GM21381 (cell line): ENCODE results near the gene TMEM60.
"Not testable (repeated sequence)": the region's sequence is repeated elsewhere in the genome, so short reads cannot be mapped to it uniquely, and the experiment has no call there.

Experiments
- ATAC-seq: cut with Tn5 transposase; IDR thresholded peaks from one replicate; pipeline ENCODE4 v1.9.1; 2021; ENCODE audit warnings: mild to moderate bottlenecking, moderate library complexity; ENCODE audit not compliant: unreplicated experiment

Gene TMEM60

GRCh38 chr7:77798394-77799077, at the start of gene TMEM60, which contains the start of gene PHTF2:
TSS of gene TMEM60 (minus strand) at chr7:77798434. CDS start at chr7:77794373, 4,061 bp downstream.
TSS of gene PHTF2 (plus strand) at chr7:77798773.
- peak; percentile 87 for ATAC-seq

DNA sequence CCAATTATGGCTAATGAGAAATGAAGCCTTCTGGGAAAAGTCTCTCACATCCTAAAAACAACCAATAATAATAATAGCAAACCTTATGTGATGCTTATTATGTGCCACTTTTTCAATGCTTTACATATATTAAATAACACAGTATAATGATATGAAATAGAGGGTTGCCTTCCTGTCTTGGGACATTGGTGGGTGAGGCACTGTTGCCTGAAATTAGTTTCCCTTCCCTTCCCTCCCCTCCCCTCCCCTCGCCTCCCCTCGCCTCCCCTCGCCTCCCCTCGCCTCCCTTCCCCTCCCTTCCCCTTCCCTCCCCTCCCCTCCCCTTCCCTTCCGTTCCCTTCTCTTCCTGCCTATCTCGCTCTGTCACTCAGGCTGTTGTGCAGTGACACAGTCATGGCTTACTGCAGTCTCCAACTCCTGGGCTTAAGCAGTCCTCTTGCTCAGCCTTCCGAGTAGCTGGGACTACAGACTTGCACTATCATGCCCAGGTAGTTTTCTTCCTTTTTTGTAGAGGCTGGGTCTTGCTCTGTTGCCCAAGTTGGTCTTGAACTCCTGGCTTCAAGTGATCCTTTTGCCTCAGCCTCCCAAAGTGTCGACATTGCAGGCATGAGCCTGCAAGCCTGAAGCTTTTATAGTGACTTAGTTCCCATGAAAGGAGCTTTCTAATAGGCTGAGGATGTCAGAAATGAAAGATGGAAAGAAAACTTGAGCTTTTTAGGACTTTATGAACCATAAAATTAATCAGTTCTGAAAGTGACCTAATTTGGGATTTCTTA, 48.3 kb upstream of the TMEM60 start:
- ATAC-seq, result no peak

DNA sequence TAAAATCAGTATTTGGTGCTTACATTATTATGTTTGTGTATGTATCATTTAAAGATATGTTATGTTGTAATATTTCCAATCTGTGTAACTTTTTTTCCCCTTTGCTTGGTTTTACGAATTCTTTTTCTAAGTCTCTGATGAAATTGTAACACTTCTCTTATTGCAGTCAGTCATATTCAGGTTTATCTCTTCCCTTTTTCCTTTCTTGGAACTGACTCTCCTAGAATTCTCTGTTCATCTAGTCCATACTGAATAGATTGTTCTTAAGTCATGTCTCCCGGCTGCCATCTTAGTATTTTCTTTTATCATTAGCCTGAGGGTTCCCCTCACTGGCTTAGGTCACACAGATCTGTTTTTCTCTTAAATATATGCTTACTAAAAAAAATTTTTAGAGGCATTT, 45.0 kb upstream of the TMEM60 start:
- ATAC-seq, result no peak

DNA sequence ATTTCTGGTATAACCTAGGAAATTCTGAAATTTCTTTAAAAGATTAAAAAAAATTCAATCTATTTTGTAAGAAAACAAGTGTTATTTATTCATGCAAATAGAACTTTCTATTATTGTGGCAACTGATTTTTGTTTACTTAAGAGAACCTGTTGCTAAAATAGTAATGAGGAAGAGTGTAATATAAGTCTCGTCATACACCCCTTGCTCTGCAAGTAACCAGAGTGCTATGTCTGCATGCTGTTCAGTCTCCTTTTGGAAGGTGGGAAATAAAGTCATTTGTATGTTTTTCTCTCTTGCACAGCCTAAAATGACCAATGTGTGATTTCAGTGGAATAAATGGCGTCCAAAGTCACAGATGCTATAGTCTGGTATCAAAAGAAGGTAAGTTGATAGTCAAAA, 41.7 kb upstream of the TMEM60 start:
- ATAC-seq, result no peak

GRCh38 chr7:77838929-77839491, 40.8 kb upstream of the TMEM60 start:
- ATAC-seq, result no peak

DNA sequence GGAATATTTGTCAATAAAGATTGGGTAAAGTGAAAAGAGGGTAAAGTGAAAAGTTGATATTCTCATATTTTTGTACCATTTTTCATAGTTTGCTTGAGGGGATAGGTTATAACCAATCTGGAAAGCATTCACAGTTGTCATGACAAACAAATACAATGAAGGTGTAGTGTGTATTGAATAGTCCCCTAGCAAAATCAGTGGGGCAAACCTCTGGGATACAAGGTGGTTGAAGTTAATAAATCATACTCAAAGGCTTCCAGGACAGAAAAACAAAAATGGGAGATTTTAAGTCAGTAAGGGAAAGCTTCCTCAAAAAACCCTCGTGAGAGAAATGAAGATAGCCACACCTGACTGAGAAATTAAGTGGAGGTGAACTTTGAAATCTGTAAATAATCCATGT, 39.7 kb upstream of the TMEM60 start:
- ATAC-seq, result no peak

DNA sequence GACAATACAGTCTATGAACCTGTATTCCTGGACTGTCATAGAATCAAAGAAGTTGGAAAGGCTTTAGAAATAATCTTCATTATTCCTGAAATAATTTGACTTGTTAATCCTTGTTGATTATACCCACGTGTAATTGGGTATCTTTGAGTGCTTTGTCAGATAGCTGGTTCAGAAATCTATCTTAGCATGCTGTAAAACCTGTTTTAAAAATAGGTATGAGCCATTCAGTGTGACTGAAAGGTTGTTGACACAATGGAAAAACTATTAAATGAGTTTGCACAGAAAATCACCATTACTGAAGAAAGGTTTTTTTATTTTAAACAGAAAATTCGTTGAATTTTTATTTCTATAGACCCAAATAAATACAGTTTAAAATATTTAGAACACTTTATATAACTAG, 39.0 kb upstream of the TMEM60 start:
- no peak for ATAC-seq

DNA sequence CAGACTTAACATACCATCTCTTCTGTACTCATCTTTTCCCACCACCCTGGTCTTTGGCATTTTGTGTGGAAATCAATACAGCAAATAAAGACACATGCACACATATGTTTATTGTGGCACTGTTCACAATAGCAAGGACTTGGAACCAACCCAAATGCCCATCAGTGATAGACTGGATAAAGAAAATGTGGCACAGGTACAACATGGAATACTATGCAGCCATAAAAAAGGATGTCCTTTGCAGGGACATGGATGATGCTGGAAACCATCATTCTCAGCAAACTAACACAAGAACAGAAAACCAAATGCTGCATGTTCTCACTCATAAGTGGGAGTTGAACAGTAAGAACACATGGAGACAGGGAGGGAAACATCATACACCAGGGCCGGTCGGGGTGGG, 38.2 kb upstream of the TMEM60 start:
- ATAC-seq, result not testable (repeated sequence)

DNA sequence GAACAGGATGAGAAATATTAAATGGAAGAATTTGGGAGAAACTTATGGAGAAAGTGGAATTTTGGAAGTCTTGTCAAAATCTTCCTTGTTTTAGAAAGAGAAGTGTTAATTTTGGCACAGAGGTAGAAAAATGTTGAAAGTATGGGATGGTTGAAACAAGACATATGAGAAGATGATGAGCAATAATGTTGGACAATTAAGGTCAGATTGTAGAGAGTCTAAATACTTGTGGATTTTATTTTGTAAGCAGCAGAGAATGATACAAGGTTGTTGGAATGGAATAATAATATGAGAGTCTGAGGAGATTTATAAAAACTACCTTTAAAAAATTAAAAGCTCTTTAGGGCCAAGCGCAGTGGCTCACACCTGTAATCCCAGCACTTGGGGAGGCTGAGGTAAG, 34.9 kb upstream of the TMEM60 start:
- ATAC-seq, result no peak

DNA sequence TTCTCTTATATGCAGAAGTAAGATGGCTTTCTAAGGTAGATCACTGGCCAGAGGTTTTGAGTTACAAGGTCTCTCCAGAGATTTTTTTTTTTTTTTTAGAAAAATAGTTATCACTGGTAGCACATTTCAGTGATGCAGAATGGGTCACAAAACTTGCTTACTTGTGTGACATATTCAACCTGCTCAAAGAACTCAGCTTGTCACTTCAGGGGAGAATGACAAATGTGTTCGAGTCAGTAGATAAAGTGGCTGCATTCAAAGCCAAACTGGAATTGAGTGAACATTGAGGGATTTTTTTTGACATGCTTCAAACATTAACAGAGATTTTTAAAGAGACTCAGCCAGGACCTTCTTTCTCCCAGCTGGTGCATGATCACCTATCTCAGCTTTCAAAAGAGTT, 33.7 kb upstream of the TMEM60 start:
- ATAC-seq, result no peak

GRCh38 chr7:77831481-77831880, 33.2 kb upstream of the TMEM60 start:
- no peak for ATAC-seq

DNA sequence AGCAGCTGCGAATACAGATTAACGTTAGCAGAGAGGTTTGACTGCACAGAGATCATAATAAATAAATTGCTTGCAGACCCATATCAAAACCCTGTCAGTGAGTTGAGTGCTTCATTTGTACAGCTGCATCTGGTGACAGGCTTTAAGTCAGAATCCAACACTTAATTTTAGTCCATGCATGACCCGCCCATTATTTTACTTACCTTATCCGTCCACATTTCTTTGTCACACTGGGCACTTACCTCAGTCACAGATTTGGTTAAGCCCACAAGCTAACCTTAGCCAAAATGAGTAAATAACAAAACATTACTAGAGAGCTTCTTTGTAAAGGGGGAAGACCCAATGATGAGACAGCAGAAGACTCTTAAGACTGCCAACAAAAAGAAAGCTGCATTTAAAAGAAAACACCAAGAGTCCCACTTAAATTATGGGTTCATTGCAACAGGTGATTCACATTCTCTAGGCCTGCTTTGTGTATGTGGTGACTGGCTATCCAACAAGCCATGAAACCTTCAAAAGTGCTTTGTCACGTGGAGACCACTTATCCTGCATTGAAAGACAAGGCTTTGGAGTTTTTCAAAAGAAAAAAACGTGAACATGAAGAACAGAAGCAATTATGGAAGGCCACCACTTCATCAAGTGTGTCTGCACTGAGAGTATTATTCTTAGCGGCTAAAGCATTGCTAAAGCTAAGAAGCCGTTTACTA, 32.6 kb upstream of the TMEM60 start:
- no peak for ATAC-seq

DNA sequence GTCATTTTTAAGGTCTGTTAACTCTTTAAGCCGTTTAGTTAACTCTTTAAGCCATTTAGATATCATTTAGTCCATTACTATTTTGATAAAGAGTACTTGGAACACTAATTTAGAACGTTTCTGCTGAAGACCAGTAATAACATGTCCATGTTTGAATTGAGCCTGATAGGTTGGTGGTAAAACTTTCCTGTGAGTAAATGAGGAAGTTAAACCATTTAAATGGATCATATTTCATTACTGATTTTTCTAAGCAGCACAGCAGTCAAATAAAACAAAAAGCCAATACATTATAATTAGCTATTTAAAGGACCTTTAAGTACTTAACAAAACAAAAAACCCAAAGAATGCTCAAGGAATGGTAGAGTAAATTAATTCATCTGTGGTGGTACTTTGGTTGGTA, 29.8 kb upstream of the TMEM60 start:
- no peak for ATAC-seq

- no peak for ATAC-seq
Observed at GRCh38 chr7:77826300-77826699, 28.1 kb upstream of the TMEM60 start.

GRCh38 chr7:77825131-77825530, 26.9 kb upstream of the TMEM60 start:
- no peak for ATAC-seq

DNA sequence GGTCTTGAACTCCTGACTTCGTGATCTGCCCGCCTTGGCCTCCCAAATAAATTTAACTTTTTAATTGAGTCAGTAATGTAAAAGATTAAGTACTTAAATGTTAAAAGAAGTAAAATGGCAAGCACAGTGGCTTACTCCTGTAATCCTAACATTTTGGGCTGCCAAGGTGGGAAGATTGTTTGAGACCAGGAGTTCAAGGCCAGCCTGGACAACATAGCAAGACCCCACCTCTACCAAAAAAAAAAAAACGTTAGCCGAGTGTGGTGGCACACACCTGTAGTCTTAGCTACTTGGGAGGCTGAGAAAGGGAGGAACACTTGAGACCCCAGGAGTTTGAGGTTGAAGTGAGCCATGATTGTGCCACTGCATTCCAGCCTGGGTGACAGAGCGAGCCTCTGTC, 26.4 kb upstream of the TMEM60 start:
- ATAC-seq, result no peak

DNA sequence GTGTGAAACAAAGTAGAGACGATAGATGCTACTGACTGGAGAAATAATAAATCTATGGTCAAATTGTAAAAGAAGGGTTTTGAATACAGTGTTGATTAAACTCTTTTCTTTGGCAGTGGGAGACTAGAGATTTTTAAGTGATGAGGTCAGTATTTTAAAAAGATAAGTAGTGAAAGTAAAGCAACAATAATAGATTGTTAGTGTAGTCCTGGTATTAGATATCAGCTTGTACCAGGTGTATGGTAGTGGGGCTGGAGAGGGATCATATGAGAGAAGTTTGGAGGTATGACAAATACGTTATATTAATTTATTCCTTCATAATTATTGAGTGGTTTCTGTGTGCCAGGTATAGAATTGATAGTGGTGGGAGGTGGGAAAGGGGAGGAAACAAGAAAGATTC, 25.6 kb upstream of the TMEM60 start:
- no peak for ATAC-seq

DNA sequence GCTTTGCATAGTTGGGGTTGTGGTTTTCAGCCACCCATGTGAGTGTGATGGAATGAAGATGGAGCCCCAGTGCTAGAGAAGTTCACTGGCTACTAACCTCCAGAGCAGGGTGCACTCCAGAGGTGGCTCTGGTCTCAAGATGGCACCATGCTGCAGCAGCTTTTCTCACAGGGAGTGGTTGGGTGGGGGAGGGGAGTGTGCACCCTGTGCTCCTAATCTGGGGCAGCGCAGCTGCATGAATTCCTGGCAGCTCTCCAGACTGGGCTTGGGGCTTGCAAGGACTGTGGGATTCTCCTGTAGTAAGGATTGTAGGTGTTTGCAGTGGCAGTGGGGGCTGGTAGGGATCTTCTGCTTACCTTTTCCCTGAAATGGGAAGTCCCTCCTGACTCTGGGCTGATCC, 24.0 kb upstream of the TMEM60 start:
- no peak for ATAC-seq

DNA sequence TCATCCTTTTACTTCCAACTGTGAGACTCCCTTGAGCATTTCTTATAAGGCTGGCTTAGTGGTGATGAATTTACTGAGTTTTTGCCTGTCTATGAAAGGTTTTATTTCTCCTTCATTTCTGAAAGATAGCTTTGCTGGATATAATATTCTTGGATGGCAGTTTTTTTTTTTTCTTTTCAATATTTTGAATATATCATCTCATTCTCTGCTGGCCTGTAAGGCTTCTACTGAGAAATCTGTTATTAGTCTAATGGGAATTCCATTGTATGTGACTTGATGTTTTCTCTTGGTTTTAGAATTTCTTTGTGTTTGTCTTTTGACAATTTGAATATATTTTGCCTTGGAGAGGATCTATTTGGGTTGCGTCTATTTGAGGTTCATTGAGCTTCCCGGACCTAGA, 22.7 kb upstream of the TMEM60 start:
- ATAC-seq, result no peak

GRCh38 chr7:77819021-77819420, 20.8 kb upstream of the TMEM60 start:
- ATAC-seq, result no peak

- no peak for ATAC-seq
Observed at GRCh38 chr7:77813180-77813579, 14.9 kb upstream of the TMEM60 start.

- ATAC-seq, result no peak
Observed at GRCh38 chr7:77812290-77812685, 14.1 kb upstream of the TMEM60 start.
